Right lobe of liver (tissue), 4 donors: Measurements from ENCODE around the gene BCL2.

ENCODE experiments used
- CTCF ChIP-seq, 4 donors: fragments of 200-600 bp in 3 of 4; fragments of 450-650 bp in 1 of 4; IDR thresholded peaks; one replicate each; pipeline versions ENCODE4 v1.5.1 to v1.8.0; 2016 to 2022; ENCODE audit warnings: antibody characterized with exemption in 4 of 4, mild to moderate bottlenecking in 2 of 4
- POLR2A ChIP-seq: fragments of 450-650 bp; IDR thresholded peaks from one replicate; pipeline ENCODE4 v1.6.1; 2017; ENCODE audit warnings: antibody characterized with exemption, mild to moderate bottlenecking
- donor health status: DM: no; HTN: no; CAD: no.
- donor health status: DM: no; HTN: no; CAD: no.
- donor health status: DM: no; HTN: yes; CAD: no.

DNA sequence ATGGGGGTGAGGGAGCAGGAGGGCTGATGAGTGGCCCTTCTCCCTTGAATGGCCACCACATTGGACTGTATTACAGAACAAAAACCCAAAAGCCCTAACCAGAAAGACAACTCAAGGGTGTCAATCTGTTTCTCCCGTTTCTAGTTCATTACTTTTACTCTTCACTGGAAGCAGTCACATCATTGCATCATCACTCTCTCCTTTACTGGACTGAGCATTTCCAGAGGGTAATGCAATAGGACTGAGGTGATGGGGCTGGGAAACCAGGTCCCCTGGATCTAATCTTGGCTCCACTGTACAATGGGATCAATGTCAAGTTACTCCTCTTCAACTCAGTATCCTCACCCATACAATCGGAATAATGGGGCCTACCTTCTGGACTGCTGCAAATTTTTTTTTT lies 56.1 kb downstream of the BCL2 start:
- TF ChIP-seq CTCF (IDR thresholded peaks at IDR 0.05) (no peak), POLR2A (no peak)
